SKM-1 (cell line): ENCODE measurements around the gene RFESD.
"Not testable (repeated sequence)": the region's sequence is repeated elsewhere in the genome, so short reads cannot be mapped to it uniquely, and the experiment has no call there.

Source experiments
- DNase-seq: peaks from one replicate; lab custom pipeline; 2025; ENCODE audit not compliant: unreplicated experiment; lab: John Stamatoyannopoulos, UW

The RFESD gene

DNA sequence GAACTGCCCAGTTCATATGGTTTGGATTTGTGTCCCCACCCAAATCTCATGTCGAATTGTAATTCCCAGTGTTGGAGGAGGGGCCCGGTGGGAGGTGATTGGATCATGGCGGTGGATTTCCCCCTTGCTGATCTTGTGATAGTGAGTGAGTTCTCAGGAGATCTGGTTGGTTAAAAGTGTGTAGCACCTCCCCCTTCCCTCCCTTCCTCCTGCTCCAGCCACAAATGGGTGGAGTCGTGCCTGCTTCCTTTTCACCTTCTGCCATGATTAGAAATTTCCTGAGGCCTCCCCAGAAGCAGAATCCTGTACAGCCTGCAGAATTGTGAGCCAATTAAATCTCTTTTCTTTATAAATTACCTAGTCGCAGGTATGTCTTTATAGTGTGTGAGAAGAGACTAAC is 59.6 kb downstream of the RFESD start:
- not testable (repeated sequence) for DNase-seq

DNA sequence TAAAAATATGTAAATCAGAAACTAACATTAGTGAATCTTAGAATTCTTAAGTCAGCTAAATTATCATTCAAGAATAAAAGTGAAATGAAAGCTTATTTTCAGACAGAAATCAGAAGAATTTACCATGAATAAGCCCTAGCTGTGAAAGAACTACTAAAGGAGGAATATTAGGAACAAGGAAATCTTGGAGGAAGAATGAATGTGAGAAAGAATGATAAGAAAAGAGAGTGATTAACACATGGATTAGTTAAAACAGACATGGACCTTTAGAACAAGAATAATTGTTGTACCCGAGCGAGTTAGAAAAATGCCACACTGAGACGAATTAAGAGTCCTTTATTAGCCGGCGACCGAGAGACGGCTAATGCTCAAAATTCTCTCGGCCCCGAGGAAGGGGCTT is 60.5 kb downstream of the RFESD start:
- no peak for DNase-seq
